ENCODE data around the gene PALD1. TPM values are rescaled to one million over a fixed set of nuclear protein-coding genes. Genes with fewer than 3 reads are reported as not detected.

Gene PALD1
- total RNA-seq, 6 experiments from 2014 or later, result 0.81 to 2.9 (median 1.3) TPM

DNA sequence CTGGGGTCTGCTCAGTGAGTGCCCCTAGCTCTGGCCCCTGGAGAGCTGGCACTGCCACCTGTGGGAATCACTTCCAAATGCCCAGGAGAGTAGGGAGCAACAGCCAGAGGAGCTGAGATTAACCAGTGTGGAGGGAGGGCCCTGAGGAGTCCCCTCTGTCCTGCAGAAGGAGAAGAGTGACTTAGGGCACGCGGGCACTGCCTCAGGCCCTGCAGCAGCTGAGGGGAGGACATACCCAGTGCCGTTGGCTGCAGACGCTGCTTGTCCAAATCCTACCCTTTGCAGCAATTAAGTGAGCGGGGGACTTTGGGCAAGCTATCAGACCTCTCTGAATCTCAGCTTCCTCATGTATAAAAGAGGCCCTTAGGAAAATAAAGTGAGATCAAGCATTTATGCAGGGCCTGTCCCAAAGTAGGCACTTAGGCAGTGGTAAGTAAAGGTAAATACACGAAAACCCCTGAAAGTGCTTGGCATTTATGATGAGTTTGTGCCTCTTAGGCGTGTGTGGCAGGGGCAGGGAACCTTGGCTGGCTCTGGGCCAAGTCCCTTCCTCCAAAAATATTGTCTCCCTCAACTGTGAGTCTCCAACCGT is 107.1 kb downstream of the PALD1 start:
- Histone ChIP-seq H3K9me3 (no peaks in the 10 kb centered on the region), H3K36me3 (no peaks in the 10 kb centered on the region), H3K4me1 (no peaks in the 10 kb centered on the region), H3K27ac (no peak overlapping the region), H3K27me3 (no peaks in the 10 kb centered on the region), H3K4me3 (no peak overlapping the region)
- DNase-seq (peak in 1 of 3 donors; percentile 14), ATAC-seq (peak in 1 of 4 donors; percentile 20)
- intact Hi-C loops (cut with DNase I), result no loop called here
- TF ChIP-seq POLR2A (IDR thresholded peaks at IDR 0.05), result no peak
- TF ChIP-seq CTCF (IDR thresholded peaks at IDR 0.05), result no peak
- 71% methylated on average over 1 of the region's 8 CpGs for WGBS (ENCODE audit: insufficient coverage, low coverage, low lambda C conversion rate, missing lambda C conversion rate)

- Histone ChIP-seq H3K4me1 (no peaks in the 10 kb centered on the region), H3K4me3 (no peak overlapping the region), H3K9me3 (no peaks in the 10 kb centered on the region), H3K27ac (no peak overlapping the region), H3K36me3 (no peaks in the 10 kb centered on the region), H3K27me3 (no peaks in the 10 kb centered on the region)
- DNase-seq (peak in 1 of 3 donors; percentile 33), ATAC-seq (no peak)
- WGBS (ENCODE audit: insufficient coverage, low coverage, low lambda C conversion rate, missing lambda C conversion rate), result 73% methylated on average over 8 of the region's 8 CpGs
- TF ChIP-seq POLR2A (IDR thresholded peaks at IDR 0.05) (no peak), CTCF (IDR thresholded peaks at IDR 0.05) (no peak)
- intact Hi-C loops (cut with DNase I), result no loop called here
These were observed 107.9 kb downstream of the PALD1 start for GRCh38 chr10:70586348-70586930.

GRCh38 chr10:70587045-70587658 is 108.6 kb downstream of the PALD1 start:
- H3K4me1 ChIP-seq, result no peaks in the 10 kb centered on the region
- no peaks in the 10 kb centered on the region for H3K27me3 ChIP-seq
- WGBS (ENCODE audit: insufficient coverage, low coverage, low lambda C conversion rate, missing lambda C conversion rate), result 70% methylated on average over 8 of the region's 8 CpGs
- DNase-seq, result peak in 1 of 3 donors; percentile 1
- H3K27ac ChIP-seq, result no peak overlapping the region
- no peak for ATAC-seq
- intact Hi-C loops (cut with DNase I), result no loop called here
- TF ChIP-seq POLR2A (IDR thresholded peaks at IDR 0.05) (no peak), CTCF (IDR thresholded peaks at IDR 0.05) (no peak)
- no peak overlapping the region for H3K4me3 ChIP-seq
- H3K36me3 ChIP-seq, result no peaks in the 10 kb centered on the region
- H3K9me3 ChIP-seq, result no peaks in the 10 kb centered on the region

- H3K4me1 ChIP-seq, result no peaks in the 10 kb centered on the region
- intact Hi-C loops (cut with DNase I), result no loop called here
- TF ChIP-seq POLR2A (IDR thresholded peaks at IDR 0.05) (no peak), CTCF (IDR thresholded peaks at IDR 0.05) (no peak)
- no peak overlapping the region for H3K4me3 ChIP-seq
- no peaks in the 10 kb centered on the region for H3K27me3 ChIP-seq
- WGBS (ENCODE audit: insufficient coverage, low coverage, low lambda C conversion rate, missing lambda C conversion rate), result 70% methylated on average over 6 of the region's 6 CpGs
- no peaks in the 10 kb centered on the region for H3K9me3 ChIP-seq
- ATAC-seq (no peak), DNase-seq (peak in 1 of 3 donors; percentile 10)
- H3K36me3 ChIP-seq, result no peaks in the 10 kb centered on the region
- H3K27ac ChIP-seq, result no peak overlapping the region
These were observed 109.7 kb downstream of the PALD1 start for GRCh38 chr10:70588255-70588654.

Measured in right lobe of liver (tissue), 6 donors.